Measurements from ENCODE around the gene AMPD1.

The AMPD1 gene

DNA sequence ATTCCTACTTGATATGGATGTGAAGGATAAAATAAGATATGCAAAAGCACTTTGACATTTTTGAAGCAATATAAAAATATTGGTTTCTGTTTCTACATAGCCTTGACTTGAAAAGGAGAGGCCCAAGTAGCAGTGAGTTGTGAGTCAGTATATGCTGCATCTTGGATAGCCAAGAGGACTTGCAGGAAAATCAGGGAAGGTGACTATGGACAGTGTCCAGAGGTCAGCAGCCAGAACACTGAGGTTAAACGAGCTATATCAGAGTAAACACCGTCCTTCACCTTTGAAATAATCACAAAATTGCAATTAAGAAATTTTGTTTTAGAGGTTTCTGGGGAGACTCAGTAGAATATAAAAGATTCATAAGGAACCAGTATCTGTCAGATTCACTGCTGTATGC lies 6.6 kb upstream of the AMPD1 start:
- FAIRE-seq (no peak), DNase-seq (ENCODE audit: extremely low spot score, insufficient read length, low read depth) (no peak)

DNA sequence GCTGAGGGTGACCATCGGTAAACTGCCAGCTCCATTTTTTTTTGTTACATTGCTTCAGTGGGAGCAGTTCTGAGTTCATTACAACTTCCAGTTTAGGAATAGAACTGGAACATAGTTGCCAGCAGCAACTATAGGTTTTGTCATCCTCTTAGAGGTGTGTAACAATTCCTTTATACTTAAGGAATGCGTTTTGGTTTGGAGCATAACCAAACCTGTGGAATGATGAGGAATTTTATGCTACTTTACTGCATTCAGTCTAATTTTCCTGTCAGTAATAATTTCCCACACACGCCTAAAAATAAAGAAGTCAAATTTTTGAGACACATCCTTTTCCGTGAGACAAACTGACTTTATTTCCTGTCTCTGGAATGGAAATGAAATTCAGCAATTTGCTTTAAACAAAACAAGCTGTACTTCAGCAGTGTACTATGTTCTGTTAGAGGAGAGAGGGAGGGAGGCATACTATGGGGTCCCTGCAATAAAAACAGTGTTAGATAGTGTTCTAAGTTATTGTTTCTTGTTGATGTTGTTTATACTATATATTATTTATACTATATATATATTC lies 4.8 kb upstream of the AMPD1 start:
- DNase-seq (ENCODE audit: extremely low spot score, insufficient read length, low read depth) (no peak), FAIRE-seq (no peak)

DNA sequence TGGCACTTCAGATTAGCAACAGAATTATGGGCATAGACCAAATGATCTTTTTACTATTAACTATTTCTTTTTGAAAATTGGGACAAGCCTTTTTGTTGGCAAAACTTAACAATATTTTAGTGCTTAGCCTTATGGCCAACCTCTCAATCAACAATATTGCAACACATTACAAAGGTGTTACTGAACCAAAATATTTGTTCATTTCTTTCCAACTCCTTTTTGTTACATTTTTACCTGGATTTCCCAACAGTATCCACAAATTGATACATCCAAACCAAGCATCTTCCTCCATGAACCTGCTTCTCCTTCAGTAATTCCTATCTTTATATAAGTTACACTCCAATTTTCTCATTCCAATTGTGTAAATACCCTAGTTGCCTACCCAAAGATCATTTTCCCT lies 1.5 kb upstream of the AMPD1 start:
- DNase-seq (ENCODE audit: extremely low spot score, insufficient read length, low read depth) (no peak), FAIRE-seq (no peak)

DNA sequence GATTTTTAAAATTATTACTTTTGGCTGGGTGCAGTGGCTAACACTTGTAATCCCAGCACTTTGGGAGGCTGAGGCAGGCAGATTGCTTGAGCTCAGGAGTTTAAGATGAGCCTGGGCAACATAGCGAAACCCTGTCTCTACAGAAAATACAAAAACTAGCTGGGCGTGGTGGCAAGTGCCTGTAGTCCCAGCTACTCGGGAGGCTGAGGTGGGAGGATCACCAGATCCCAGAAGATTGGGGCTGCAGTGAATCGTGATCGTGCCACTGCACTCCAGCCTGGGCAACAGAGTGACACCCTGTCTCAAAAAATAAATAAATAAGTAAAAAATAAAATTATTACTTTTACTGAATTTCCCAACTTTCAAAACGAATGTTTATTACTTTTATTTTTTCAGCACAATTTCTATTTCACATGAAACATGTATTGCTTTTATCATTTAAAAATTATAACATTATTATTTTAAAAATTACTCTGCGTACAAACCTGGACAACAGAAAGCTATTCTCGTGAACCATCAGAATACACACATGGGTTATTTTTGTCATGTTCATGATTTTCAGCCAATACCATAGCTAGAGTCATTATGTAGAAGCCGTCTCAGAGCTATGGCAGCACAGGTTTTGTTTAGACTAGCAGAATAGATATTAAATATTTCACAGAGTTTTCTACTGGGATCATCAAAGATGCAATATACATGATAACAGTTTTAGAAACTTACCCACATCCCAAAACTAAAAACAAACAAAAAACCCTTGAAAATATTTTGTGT lies 621 bp downstream of the AMPD1 start:
- no peak for DNase-seq (ENCODE audit: extremely low spot score, insufficient read length, low read depth)
- no peak for FAIRE-seq

DNA sequence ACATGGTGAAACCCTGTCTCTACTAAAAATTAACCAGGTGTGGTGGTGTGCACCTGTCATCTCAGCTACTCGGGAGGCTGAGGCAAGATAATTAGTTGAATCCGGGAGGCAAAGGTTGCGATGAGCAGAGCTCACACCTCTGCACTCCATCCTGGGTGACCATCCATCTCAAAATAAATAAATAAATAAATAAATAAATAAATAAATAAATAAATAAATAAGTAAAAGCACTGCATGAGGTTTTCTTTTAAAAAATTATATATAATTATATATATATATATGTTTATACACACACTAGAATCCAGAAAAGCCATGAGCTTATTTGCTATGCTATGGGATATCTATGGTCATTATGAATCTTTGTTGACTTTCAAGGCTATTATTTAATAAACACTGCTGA lies 2.4 kb downstream of the AMPD1 start:
- FAIRE-seq (no peak), DNase-seq (ENCODE audit: extremely low spot score, insufficient read length, low read depth) (no peak)

DNA sequence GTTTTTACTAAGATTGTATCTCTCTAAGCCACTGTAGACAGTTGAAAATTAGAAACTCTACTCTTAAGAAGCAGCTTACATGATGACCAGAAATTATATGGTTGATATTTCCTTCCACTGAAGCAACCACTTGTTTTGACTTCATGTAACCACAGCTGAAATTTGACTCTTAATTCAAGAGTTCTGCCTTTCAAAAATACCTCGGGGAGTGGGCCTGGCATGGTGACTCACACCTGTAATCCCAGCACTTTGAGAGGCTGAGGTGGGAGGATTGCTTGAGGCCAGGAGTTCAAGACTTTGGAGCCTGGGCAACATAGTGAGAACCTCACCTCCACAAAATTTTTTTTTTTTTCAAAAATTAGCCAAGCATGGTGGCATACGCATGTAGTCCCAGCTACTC lies 4.3 kb downstream of the AMPD1 start:
- no peak for FAIRE-seq
- DNase-seq (ENCODE audit: extremely low spot score, insufficient read length, low read depth) = no peak

DNA sequence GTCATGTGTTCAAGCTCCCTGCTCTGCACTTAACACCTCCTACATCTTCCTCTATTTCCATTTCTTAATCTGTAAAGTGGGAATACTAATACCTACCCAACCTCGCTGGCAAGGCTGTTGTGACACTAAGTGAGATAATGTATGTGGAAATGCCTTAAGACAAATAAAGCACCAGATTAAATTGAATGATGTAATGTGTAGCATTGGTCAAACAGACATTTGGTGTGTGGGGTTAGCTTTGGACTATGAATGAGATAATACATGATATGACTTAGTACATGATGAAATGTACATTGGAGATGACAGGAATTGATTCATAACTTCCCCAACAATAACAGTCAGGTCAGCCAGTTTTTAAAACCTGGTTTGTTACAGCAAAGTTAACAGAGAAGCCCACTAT lies 5.2 kb downstream of the AMPD1 start:
- no peak for DNase-seq (ENCODE audit: extremely low spot score, insufficient read length, low read depth)
- FAIRE-seq = no peak

DNA sequence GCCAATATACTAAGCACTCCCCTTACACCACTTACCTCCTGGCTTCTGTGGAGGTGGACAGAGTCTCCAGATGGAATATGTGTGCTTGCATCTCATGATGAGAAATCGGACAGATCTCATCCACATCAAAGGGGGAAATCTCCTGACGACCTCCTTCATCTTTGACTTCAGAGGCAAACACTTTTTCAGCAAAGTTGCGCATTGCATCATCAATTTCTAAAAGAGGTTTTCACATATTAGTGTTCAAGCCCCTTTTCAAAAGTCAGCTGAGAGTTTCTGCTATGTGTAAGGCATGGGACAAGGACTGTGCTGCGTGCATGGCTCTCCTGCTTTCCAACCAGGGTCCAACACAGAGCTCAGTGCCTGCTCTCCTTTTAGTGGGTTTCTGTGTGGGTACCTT lies 6.8 kb downstream of the AMPD1 start:
- DNase-seq (ENCODE audit: extremely low spot score, insufficient read length, low read depth) (no peak), FAIRE-seq (no peak)

DNA sequence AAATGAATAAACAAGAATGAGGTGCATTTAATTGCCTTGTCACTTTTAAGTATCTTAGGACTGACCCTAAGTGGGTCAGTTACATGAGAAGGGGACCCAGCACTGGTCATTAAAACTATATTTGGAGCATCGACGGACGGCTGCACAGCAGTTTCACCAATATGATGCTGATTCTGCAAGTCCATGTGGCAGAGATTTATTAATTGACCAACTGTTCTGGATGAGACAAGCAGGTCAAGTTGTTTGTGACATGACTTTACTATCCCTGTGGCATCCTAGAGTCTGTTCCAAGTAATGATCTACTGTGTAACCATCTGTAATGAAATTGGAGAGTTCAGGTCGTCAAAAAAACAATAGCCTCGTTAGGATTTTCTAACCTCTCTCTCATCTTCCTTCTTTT lies 9.5 kb downstream of the AMPD1 start:
- FAIRE-seq = no peak
- DNase-seq (ENCODE audit: extremely low spot score, insufficient read length, low read depth) = no peak

DNA sequence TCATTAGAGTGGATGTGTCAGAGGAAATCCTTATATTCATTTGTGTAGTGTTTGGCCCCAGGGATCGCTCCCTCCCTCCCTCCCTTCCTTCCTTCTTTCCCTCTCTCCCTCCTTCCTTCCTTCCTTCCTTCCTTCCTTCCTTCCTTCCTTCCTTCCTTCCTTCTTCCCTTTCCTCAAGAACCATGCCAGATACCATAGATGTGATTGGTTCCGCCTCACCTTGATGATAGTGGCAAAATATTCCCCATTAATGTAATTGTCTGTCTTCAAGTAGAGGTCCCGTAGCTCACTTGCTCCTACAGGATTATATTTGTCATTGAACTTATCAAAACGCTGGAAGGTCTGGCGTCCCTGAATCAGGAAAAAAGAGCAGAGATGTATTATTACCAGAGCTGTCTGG lies 17.7 kb downstream of the AMPD1 start:
- no peak for FAIRE-seq

DNA sequence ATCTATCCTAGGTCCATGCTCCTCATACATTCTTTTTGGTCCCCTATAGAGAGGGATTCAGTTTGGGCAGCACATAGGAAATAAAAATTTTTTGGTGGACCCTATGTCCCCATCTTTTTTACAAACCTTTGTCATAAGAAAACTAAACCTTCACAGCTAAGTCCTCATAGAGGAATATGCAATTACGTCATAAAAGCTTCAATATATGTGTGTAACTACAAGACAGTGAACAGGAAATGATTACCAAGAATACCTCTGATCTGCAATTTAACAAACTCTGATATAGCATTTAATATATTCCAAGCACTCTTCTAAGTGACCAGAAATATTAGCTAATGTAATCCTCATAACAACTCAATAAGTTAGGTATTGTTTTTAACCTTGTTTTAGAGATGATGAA lies 19.2 kb downstream of the AMPD1 start:
- no peak for FAIRE-seq

More for the DNA sequence above, 17.7 kb downstream of the AMPD1 start:
- DNase-seq (ENCODE audit: extremely low spot score, insufficient read length, low read depth) = no peak

DNA sequence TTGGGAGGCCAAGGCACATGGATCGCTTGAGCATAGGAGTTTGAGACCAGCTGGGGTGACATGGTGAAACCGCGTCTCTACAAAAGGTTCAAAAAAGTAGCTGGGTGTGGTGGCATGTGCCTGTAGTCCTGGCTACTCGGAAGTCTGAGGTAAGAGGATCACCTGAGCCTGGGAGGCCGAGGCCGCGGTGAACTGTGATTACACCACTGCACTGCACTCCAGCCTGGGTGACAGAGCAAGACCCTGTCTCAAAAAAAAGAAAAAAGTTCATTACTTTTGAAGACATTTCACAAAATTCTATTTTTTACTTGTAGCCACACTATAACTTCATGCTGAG lies 23.4 kb downstream of the AMPD1 start:
- FAIRE-seq = no peak
- no peak for DNase-seq (ENCODE audit: extremely low spot score, insufficient read length, low read depth)

More for the DNA sequence above, 19.2 kb downstream of the AMPD1 start:
- no peak for DNase-seq (ENCODE audit: extremely low spot score, insufficient read length, low read depth)

DNA sequence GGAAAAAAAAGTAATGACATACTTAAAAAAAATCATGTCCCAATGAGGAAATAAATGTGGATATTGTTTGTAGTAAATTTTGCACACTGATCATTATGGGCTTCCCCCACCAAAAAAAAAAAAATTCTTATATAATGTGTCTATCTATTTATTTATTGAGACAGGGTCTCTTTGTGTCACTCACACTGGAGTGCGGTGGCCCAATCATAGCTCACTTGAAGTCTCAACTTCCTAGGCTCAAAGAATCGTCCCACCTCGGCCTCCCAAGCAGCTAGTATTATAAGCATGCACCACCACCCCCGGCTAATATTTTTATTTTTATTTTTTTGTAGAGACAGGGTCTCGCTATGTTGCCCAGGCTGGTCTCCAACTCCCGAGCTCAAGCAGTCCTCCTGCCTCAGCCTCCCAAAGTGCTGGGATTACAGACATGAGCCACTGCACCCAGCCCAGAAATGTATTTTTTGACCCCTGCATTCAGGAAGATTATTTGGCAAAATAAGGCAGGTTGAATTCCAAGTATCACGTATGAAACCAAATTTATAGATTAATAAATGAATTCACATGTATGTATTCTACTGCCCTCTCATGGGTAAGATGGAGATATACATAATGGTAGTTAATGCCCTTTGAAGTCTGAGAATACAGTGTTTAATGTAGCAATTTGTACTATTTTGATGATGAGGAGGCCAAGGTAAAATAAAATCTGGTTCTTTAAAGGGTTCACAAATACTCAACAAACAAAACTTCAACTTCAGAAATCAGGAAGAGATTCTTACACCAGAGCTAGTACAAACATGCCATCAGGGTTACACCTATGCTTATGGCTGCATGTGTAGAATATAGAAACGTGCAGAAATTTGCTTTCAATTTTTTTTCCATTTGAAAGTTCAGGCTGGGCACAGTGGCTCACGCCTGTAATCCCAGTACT lies 24.1 kb downstream of the AMPD1 start:
- no peak for DNase-seq (ENCODE audit: extremely low spot score, insufficient read length, low read depth)
- FAIRE-seq = no peak

DNA sequence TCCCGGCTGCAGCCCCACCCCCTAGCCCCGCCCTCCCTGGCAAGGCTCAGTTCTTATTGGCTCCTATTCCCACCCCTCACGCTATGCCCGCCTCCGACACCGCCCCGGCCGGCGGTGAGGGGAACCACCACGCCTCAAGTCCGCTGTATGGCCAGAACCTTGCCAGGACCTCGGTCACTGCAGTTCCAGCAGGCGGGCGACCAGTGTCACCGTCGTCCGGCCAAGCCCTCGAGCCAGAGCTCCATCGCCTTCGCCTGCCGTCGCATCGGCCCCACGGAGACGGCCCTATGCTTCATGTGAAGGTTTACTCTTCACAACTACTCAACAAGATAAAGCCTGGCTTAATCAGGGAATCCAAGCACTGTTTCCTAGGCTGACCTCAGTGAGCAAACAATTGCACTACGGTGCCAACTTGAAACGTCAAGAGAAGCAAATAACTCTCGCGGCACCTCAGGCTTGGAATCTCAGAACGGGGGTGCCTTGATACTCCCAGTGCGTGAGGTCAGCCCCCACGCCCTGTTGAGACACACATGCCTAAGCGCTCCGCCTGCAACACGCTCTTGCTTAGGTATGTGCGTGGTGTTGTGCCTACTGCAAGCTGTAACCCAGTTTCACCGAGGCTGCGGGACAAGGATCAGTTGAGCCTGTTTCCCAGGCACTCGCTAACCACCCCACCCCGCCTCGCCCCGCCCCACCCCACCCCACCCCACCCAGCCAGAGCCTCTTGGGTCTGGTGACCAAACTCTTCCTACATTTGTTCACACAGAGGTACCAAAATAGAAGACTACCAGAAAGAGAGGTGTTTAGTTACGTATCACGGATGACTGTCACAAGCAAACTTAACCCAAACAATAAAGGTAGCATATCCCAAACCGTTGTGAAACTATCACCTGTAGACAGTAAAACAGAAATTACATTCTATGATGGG lies 25.0 kb downstream of the AMPD1 start:
- FAIRE-seq (peak; percentile 93), DNase-seq (ENCODE audit: extremely low spot score, insufficient read length, low read depth) (peak; percentile 83)

DNA sequence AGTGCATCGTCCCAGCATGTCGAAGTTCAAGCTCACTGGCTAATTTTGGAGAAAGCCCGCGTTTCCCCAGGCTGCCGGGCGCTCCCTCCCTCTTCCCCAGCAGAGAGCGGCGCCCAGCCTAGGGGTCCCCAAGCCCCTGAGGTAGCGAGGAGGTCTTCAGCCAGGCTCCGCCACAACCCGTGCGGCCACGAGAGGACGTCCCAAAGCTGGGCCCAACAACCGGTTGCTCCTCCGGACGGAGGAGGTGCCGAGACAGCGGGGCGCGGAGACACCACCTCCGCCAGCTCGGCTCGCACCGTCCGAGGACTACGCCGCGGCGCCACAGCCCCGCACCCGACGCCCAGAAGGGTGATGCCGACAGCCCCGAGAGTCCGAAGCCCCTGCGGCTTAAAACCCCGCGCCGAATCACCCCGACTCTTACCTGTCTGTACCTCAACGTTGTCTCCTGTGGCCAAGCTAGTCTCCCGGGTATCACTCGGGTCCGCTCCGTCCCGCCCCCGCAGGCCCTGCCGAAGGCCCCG lies 25.7 kb downstream of the AMPD1 start, which contains the start of gene DENND2C:
Gene DENND2C (minus strand): TSS at position 488 of the 521 bp plus-strand sequence. CDS start 44,065 bp downstream, outside the sequence.
- DNase-seq (ENCODE audit: extremely low spot score, insufficient read length, low read depth) = no peak
- no peak for FAIRE-seq

DNA sequence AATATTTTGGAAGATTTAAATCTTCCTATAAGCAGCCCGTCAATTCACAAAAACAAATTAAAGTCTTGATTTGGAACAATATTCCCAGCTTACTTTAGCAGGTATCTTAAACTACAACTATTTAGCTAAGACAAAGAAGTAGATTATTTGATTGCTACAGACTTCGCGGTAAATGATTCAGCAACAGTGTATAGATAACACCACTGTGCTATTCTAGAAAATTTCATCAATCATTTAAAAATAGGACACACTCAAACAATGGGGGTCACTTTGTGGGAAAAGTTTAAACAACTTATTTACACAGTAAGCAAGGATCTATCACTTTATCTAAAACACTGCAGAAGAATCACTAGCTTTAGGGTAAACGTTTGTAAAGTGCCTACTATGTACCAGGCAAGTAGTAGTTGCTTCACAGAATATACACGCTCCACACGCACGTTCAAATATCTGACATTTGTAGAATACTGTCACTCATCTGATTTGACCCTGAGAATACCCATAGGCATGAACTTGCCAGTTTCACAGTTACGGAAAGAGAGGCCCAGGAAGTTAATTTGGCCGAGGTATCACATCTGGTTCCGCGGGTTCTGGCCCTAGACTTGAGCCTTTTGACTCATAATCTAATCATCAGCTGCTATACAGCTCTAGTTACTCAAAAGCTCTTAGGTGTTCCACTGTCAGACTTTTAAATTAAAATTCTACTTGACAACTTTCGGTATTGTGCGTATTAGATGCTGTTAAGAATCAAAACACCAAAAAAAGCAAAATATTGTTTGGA lies 26.4 kb downstream of the AMPD1 start:
- no peak for DNase-seq (ENCODE audit: extremely low spot score, insufficient read length, low read depth)
- FAIRE-seq = peak; percentile 12

DNA sequence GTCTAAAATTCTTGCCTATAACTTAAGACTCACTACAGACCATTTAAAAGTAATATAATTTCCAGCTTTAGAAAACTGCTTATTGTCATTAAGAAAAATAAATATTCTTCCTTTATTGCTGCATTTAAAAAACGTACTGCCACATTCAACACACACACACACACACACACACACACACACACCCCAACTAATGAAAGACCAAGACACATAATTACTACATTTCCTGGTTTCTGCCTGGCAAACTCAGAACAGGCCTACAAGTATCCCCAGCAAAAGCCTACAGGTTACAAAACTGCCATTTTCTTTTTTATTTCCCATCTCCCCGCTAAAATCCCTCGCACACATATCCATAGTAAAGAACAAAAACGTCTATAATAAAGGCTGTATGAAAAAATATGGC lies 27.0 kb downstream of the AMPD1 start:
- no peak for DNase-seq (ENCODE audit: extremely low spot score, insufficient read length, low read depth)
- FAIRE-seq = no peak

DNA sequence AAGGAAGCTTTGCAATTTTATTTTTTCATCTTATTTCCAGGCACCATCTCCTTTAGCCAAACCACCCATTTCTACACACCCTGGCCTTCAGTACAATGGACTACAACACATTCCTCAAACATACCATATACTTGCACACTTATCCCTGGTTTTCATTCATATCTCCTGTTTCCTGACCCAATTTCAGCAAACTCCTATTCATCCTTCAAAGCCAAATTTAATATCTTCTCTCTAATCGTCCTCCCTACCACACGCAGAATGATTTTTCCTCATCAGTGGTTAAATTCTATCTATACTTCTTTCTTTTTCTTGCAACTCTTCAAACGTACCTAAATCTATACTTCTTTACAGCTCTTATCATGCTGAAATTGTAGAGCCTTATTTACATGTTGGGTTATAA lies 28.4 kb downstream of the AMPD1 start:
- no peak for FAIRE-seq
- no peak for DNase-seq (ENCODE audit: extremely low spot score, insufficient read length, low read depth)

DNA sequence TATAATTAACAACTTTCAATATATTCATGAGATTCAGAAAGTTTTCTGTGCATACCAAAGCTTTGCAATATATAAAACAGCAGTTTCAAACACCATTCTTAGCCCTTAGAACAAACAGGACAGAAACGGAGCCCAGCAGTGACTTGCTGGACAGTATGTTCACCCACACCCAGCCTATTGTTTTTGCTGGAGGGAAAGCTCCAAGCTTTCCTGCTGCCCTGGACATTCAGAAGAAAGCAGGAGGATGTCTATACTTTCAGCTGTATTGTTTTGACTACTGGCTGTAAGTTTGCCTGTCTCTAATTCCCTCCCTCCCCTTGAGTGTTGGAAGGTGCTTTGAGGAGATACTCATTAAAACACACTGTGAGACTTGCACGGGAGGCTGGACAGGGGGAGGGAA lies 35.1 kb downstream of the AMPD1 start:
- no peak for FAIRE-seq

More for the DNA sequence above, 35.1 kb downstream of the AMPD1 start:
- no peak for DNase-seq (ENCODE audit: extremely low spot score, insufficient read length, low read depth)
